Suprapubic skin (tissue), 4 donors: ENCODE measurements around the gene LASP1NB.

Experiments used
- EP300 ChIP-seq: sonication (generic); formaldehyde crosslinking; IDR thresholded peaks from one replicate; pipeline ENCODE4 v1.6.1; 2017; ENCODE audit warnings: antibody characterized with exemption
- POLR2A ChIP-seq, 2 donors: fragments of 450-650 bp; IDR thresholded peaks; one replicate each; pipeline ENCODE4 v1.6.1; 2017; ENCODE audit warnings: antibody characterized with exemption in 2 of 2, mild to moderate bottlenecking in 2 of 2, moderate library complexity in 2 of 2
- POLR2AphosphoS5 ChIP-seq, 3 donors: sonication (generic); formaldehyde crosslinking; IDR thresholded peaks; one replicate each; pipeline ENCODE4 v1.6.1; 2017; ENCODE audit warnings: antibody characterized with exemption in 3 of 3
- TF ChIP-seq, protein P1 (sequence below), 2 donors: fragments of 200-600 bp in 1 of 2; fragments of 450-650 bp in 1 of 2; sonication (generic) in 1 of 2; IDR thresholded peaks; one replicate each; pipeline ENCODE4 v1.5.1; 2016 to 2019; ENCODE audit warnings: antibody characterized with exemption in 2 of 2, mild to moderate bottlenecking in 1 of 2, moderate library complexity in 1 of 2

DNA sequence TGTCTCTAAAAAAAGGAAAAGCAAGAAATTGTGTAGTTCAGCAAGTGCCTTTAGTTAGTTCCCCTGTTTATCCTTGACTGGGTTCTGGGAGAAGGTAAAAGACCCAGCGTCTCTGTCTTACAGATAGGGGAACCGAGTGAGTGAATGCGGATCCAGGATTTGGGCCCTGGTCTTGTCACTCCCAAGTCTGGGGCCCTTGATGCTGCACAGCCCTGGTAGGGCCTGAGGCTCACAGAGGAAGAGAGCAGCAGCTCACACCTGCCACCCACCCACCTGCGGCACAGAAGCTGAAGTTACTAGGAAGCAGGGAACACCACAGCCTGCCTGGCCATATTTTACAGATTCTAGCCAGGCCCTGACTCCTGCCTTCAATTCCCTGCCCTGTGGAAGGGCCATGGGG is 33.3 kb upstream of the LASP1NB start:
- TF ChIP-seq, protein P1, sequence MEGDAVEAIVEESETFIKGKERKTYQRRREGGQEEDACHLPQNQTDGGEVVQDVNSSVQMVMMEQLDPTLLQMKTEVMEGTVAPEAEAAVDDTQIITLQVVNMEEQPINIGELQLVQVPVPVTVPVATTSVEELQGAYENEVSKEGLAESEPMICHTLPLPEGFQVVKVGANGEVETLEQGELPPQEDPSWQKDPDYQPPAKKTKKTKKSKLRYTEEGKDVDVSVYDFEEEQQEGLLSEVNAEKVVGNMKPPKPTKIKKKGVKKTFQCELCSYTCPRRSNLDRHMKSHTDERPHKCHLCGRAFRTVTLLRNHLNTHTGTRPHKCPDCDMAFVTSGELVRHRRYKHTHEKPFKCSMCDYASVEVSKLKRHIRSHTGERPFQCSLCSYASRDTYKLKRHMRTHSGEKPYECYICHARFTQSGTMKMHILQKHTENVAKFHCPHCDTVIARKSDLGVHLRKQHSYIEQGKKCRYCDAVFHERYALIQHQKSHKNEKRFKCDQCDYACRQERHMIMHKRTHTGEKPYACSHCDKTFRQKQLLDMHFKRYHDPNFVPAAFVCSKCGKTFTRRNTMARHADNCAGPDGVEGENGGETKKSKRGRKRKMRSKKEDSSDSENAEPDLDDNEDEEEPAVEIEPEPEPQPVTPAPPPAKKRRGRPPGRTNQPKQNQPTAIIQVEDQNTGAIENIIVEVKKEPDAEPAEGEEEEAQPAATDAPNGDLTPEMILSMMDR (IDR thresholded peaks at IDR 0.05): no peak
- TF ChIP-seq POLR2A (IDR thresholded peaks at IDR 0.05) (no peak), POLR2AphosphoS5 (IDR thresholded peaks at IDR 0.05) (no peak), EP300 (no peak)
